ENCODE results near the gene NECAB2.
A peak's percentile ranks its signal among the peaks of the same experiment; 100 is the strongest.

Gene NECAB2

DNA sequence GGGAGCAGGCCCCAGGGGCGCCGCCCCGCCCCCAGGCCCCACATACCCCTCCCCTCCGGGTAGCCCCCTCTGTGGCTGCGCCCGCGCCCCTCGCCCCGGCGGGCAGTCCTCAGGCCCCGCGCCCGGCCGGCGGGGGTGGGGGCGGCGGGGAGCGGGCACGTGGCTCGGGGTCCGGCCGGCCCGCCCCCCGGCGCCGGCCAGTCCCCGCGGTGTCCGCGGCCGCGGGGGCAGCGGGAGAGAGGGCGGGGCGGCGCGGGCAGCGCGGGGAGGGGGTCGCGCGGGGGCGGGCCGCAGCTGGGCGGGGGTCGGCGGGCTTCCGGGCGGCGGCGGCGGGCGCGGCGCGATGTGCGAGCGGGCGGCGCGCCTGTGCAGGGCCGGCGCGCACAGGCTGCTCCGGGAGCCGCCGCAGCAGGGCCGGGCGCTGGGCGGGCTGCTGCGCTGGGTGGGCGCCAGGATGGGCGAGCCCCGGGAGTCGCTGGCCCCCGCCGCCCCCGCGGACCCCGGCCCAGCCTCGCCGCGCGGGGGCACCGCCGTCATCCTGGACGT is 335 bp downstream of the NECAB2 start:
- DNase-seq = no peak

GRCh38 chr16:83968891-83969649 is 1.0 kb downstream of the NECAB2 start:
- no peak for DNase-seq

- no peak for DNase-seq
Observed at GRCh38 chr16:83969771-83970429, 1.9 kb downstream of the NECAB2 start.

GRCh38 chr16:83970430-83970815 is 2.4 kb downstream of the NECAB2 start:
- DNase-seq = no peak

GRCh38 chr16:83971165-83972130 is 3.4 kb downstream of the NECAB2 start:
- DNase-seq = no peak

- DNase-seq = no peak
Observed at GRCh38 chr16:83972256-83973008, 4.4 kb downstream of the NECAB2 start.

DNA sequence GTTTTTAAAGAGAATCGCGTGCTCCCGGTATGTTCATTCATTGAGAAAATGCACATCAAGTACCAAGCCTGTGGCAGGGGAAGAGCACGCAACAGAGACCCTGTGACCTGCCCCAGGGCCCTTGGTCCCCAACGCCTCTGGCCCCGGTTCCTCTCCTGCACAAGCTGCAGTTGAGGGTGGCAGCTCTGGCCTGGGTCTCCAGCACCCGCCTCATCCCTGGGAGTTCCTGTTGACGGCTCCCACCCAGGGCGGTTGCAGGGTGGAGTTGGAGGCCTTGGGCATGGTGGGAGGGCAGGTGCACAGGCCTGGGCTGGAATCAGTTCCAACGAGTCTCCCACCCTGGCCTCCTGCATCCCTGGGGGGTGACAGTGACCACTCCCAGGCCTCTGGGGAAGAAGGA is 5.0 kb downstream of the NECAB2 start:
- no peak for DNase-seq

DNA sequence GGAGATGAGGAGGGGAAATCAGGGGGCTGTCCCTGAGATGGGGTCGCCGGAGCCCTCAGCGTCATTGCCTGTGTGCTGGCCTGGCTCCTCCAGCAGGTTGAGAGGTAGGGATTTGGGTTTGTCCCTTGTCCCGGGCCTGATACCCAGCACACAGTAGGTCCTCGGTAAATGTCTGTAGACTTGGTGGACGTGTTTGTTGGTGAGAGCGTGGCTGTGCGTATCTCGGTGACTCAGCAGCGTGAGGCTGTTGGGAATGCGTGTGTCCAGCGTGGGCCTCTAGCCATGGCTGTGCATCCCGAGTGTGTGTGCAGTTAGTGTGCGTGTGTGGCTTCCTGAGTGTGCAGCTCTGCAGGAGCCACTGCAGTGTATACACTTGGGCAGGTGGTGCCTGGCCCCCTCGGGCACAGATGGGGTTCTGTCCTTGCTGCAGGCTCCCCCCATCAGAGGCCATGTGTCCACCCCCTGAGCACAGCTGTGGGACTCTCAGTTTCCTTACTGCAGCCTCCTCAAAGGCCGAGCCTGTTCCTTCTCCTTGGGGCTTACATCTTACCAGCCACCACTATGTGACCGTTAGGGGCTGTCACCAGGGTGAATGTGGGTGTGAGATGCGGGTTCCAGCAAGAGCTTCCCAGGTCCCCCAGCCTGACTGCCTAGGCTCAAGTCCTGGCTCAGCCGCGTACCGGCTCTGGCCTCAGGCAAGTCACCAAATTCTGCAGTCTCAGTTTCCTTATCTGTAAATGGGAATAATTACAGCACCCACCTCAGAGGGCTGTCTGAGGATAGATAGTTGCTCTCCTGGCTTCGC is 5.7 kb downstream of the NECAB2 start:
- peak; percentile 33 for DNase-seq

DNA sequence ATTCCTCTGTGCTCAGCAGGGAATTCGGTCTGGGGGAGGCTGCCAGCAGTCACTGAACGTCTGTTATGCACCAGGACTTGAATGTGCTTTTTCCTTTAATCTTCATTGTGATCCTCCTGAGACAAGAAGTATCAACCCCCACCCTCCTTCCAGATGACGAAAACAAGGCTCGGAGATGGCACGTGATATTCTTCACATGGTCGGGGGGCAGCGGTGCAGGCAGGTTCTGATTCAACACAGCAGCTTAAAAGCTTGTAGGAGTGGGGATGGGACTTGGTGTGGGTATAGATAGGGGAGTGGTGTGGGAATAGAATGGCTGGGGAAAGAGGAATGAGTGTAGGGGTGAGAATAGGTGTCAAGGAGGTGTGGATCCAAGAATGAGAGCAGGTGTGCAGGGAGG is 6.4 kb downstream of the NECAB2 start:
- peak; percentile 33 for DNase-seq

DNA sequence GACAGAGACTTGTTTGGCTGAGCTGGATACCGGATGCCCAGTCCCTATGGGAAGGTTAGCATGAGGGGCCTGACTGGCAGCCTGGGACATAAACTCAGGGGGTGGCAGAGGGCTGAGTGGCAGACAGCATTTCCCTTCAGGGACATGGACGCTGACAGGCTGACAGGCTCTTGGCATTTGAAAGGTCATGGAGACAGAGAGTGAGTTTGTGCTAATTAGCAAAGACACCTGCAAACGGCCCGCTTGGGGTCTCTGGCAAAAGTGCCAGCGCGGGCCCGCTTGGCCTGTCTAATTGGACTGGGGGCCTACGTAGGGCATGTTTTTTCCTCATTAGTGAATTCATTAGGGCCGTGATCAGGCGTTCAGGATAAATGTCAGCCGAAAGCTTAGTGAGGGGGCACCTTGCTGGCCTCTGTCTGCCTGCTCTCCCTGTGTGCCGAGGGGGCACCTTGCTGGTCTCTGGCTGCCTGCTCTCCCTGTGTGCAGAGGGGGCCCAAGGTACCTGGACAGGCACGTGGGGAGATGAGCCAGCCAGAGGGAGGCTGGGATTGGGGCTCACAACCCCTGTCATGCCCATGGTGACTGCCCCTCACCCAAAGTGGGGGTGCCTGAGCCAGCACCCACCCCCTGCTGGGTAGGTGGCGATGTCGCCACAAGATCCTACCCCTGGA is 7.7 kb downstream of the NECAB2 start:
- DNase-seq = no peak

DNA sequence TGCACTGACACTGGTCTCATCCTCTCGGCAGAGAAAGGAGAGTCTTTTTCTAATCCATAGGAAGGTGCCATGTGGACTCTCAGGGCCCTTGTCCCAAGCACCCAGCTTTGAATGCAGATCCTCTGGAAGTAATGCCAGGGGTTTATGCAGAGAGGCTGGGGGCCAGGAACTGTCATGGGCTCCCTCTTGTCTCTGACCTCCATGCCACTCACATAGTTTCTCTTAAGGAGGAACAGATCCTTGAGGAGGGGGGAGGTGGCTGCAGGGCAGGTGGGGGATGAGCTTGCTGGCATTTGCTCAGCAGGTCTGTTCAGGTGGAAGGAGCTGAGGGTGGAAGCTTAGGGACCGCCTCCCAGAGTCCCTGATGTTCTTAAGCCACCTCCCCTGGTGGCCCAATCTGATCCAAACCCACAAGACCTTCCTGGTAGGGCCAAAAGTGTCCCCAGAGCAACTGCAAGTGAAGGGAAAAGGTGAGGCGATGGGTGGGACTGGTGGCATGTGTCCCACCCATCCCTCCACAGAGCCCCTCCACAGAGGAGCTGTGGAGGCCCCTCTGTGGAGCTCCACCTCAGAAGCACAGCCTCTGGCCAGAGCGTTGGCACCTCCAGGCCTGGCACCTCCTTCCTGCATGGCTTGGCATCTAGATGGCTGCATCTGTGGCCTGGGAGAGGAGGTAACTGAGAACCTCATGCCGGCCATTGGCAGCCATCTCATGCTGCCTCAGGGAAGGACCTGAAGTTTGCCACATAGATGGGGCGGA is 9.2 kb downstream of the NECAB2 start:
- DNase-seq = no peak

- DNase-seq = no peak
Observed at GRCh38 chr16:83978401-83978904, 10.4 kb downstream of the NECAB2 start.

GRCh38 chr16:83979441-83979840 is 11.4 kb downstream of the NECAB2 start:
- no peak for DNase-seq

DNA sequence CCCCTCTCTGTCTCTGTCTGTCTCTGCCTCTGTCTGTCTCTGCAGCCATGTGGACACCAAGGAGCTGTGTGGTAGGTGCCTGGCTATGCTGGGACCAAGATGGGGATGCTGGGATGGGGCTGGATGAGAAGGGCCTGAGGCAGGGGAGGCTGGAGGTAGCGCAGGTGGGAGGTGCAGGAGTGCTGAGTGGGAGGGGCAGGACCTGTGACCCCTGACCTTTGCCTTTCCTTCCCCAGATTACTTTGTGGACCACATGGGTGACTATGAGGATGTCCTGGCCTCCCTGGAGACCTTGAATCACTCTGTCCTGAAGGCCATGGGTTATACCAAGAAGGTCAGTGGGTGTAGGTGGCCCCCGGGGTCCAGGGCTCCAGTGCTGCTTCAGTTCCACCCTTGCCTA is 12.8 kb downstream of the NECAB2 start:
- no peak for DNase-seq

GRCh38 chr16:83981799-83982198 is 13.8 kb downstream of the NECAB2 start:
- no peak for DNase-seq

- DNase-seq = no peak
Observed at GRCh38 chr16:83983491-83983890, 15.4 kb downstream of the NECAB2 start.

GRCh38 chr16:83989300-83989699 is 21.3 kb downstream of the NECAB2 start:
- no peak for DNase-seq

GRCh38 chr16:83990492-83990891 is 22.4 kb downstream of the NECAB2 start:
- no peak for DNase-seq

DNA sequence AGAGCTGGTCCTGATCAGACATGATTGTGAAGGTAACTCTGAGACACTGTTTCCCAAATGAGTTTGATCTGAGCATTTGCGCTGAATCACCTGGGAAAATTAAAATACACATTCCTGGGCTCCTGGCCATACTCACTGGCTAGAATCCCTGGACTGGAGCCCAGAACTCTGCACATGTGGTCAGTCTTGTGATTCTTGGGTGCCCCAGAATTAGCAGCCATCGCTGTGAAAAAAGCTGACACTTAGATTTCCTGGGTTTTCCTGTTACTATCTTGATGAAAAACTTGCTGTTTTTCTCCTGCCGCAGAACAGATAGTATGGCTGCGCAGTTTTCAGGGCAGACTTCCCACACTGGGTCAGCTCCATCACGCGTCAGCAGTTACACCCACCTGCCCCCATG is 24.6 kb downstream of the NECAB2 start:
- DNase-seq = peak; percentile 35

- peak; percentile 55 for DNase-seq
Observed at GRCh38 chr16:83994087-83994486, 26.0 kb downstream of the NECAB2 start.

Data from OCI-M1 (cell line).